Dendritic cell treated with granulocyte-macrophage colony-stimulating factor and Interleukin-4, amounts not matched to agents 40 ng/mL and 50 ng/mL, for 4 days (primary cell): Measurements from ENCODE around the gene USP30.

Source experiments
- H3K27ac Mint-ChIP-seq: one replicate; pipeline ENCODE4 v1.8.0; 2022; ENCODE audit warnings: mild to moderate bottlenecking, mixed read lengths
- H3K27me3 Mint-ChIP-seq: one replicate; pipeline ENCODE4 v1.8.0; 2022; ENCODE audit warnings: mild to moderate bottlenecking, mixed read lengths
- H3K36me3 Mint-ChIP-seq: one replicate; pipeline ENCODE4 v1.8.0; 2022; ENCODE audit warnings: low read depth, mixed read lengths
- H3K4me1 Mint-ChIP-seq: one replicate; pipeline ENCODE4 v1.8.0; 2022; ENCODE audit warnings: low read depth, mixed read lengths
- H3K4me3 Mint-ChIP-seq: one replicate; pipeline ENCODE4 v1.8.0; 2022; ENCODE audit warnings: mild to moderate bottlenecking, moderate library complexity, mixed read lengths
- H3K9me3 Mint-ChIP-seq: one replicate; pipeline ENCODE4 v1.8.0; 2022; ENCODE audit warnings: mixed read lengths
- intact Hi-C: fragments of 100-400 bp; cut with micrococcal nuclease; formaldehyde crosslinking; loops from one replicate; pipeline ENCODE4 v1.15.0; 2022

Gene USP30

GRCh38 chr12:109115758-109116610, 63.6 kb downstream of the USP30 start, which contains the start of gene ACACB:
TSS of gene ACACB (plus strand) at chr12:109116587. CDS start at chr12:109139406, 22,819 bp downstream.
- Mint-ChIP-seq H3K27me3 (no peaks in the 10 kb centered on the region), H3K36me3 (peaks cover 5% of the 10 kb centered on the region), H3K9me3 (no peaks in the 10 kb centered on the region), H3K4me3 (no peak within 1 kb of the TSS), H3K27ac (no peak within 1 kb of the TSS), H3K4me1 (peaks cover 22% of the 10 kb centered on the region)
- intact Hi-C loops, result no loop called here

- H3K27me3 Mint-ChIP-seq, result no peaks in the 10 kb centered on the region
- H3K36me3 Mint-ChIP-seq, result peaks cover 5% of the 10 kb centered on the region
- H3K27ac Mint-ChIP-seq, result no peak overlapping the region
- H3K4me1 Mint-ChIP-seq, result peaks cover 22% of the 10 kb centered on the region
- no peaks in the 10 kb centered on the region for H3K9me3 Mint-ChIP-seq
- no peak overlapping the region for H3K4me3 Mint-ChIP-seq
- intact Hi-C loops, result no loop called here
Observed at GRCh38 chr12:109116611-109116949, 64.2 kb downstream of the USP30 start.

GRCh38 chr12:109120095-109120494, 67.7 kb downstream of the USP30 start:
- intact Hi-C loops, result no loop called here

GRCh38 chr12:109120557-109120956, 68.2 kb downstream of the USP30 start:
- Mint-ChIP-seq H3K36me3 (peaks cover 5% of the 10 kb centered on the region), H3K4me1 (peaks cover 5% of the 10 kb centered on the region), H3K27me3 (no peaks in the 10 kb centered on the region), H3K4me3 (no peak overlapping the region), H3K27ac (no peak overlapping the region), H3K9me3 (no peaks in the 10 kb centered on the region)
- intact Hi-C loops, result no loop called here

More at GRCh38 chr12:109120095-109120494, 67.7 kb downstream of the USP30 start:
- Mint-ChIP-seq H3K4me3 (no peak overlapping the region), H3K27me3 (no peaks in the 10 kb centered on the region), H3K9me3 (no peaks in the 10 kb centered on the region), H3K36me3 (peaks cover 5% of the 10 kb centered on the region), H3K27ac (no peak overlapping the region), H3K4me1 (peaks cover 6% of the 10 kb centered on the region)

GRCh38 chr12:109121346-109121880, 69.0 kb downstream of the USP30 start:
- H3K4me1 Mint-ChIP-seq, result no peaks in the 10 kb centered on the region
- no peak overlapping the region for H3K27ac Mint-ChIP-seq
- no peaks in the 10 kb centered on the region for H3K27me3 Mint-ChIP-seq
- H3K36me3 Mint-ChIP-seq, result peaks cover 4% of the 10 kb centered on the region
- no peaks in the 10 kb centered on the region for H3K9me3 Mint-ChIP-seq
- intact Hi-C loops, result no loop called here
- H3K4me3 Mint-ChIP-seq, result no peak overlapping the region

GRCh38 chr12:109124878-109125648, 72.7 kb downstream of the USP30 start:
- intact Hi-C loops, result no loop called here
- H3K9me3 Mint-ChIP-seq, result no peaks in the 10 kb centered on the region
- no peaks in the 10 kb centered on the region for H3K36me3 Mint-ChIP-seq
- H3K27ac Mint-ChIP-seq, result no peak overlapping the region
- H3K27me3 Mint-ChIP-seq, result no peaks in the 10 kb centered on the region
- H3K4me1 Mint-ChIP-seq, result no peaks in the 10 kb centered on the region
- H3K4me3 Mint-ChIP-seq, result no peak overlapping the region

GRCh38 chr12:109125791-109126190, 73.4 kb downstream of the USP30 start:
- Mint-ChIP-seq H3K9me3 (no peaks in the 10 kb centered on the region), H3K36me3 (no peaks in the 10 kb centered on the region), H3K27ac (no peak overlapping the region), H3K4me3 (no peak overlapping the region), H3K27me3 (no peaks in the 10 kb centered on the region), H3K4me1 (no peaks in the 10 kb centered on the region)
- intact Hi-C loops, result no loop called here

GRCh38 chr12:109126784-109127183, 74.4 kb downstream of the USP30 start:
- no peak overlapping the region for H3K27ac Mint-ChIP-seq
- no peaks in the 10 kb centered on the region for H3K36me3 Mint-ChIP-seq
- no peaks in the 10 kb centered on the region for H3K4me1 Mint-ChIP-seq
- H3K27me3 Mint-ChIP-seq, result no peaks in the 10 kb centered on the region
- no peaks in the 10 kb centered on the region for H3K9me3 Mint-ChIP-seq
- no peak overlapping the region for H3K4me3 Mint-ChIP-seq
- intact Hi-C loops, result no loop called here

GRCh38 chr12:109127533-109128242, 75.3 kb downstream of the USP30 start:
- H3K4me3 Mint-ChIP-seq, result no peak overlapping the region
- no peaks in the 10 kb centered on the region for H3K27me3 Mint-ChIP-seq
- no peaks in the 10 kb centered on the region for H3K36me3 Mint-ChIP-seq
- H3K27ac Mint-ChIP-seq, result no peak overlapping the region
- no peaks in the 10 kb centered on the region for H3K9me3 Mint-ChIP-seq
- intact Hi-C loops, result no loop called here
- H3K4me1 Mint-ChIP-seq, result no peaks in the 10 kb centered on the region

GRCh38 chr12:109130297-109131153, 78.1 kb downstream of the USP30 start:
- intact Hi-C loops, result no loop called here
- Mint-ChIP-seq H3K27ac (no peak overlapping the region), H3K4me1 (no peaks in the 10 kb centered on the region), H3K27me3 (no peaks in the 10 kb centered on the region), H3K4me3 (no peak overlapping the region), H3K36me3 (no peaks in the 10 kb centered on the region), H3K9me3 (no peaks in the 10 kb centered on the region)

GRCh38 chr12:109131154-109132050, 79.0 kb downstream of the USP30 start:
- intact Hi-C loops, result no loop called here
- Mint-ChIP-seq H3K9me3 (no peaks in the 10 kb centered on the region), H3K27me3 (no peaks in the 10 kb centered on the region), H3K36me3 (no peaks in the 10 kb centered on the region), H3K4me3 (no peak overlapping the region), H3K4me1 (no peaks in the 10 kb centered on the region), H3K27ac (no peak overlapping the region)

- H3K4me1 Mint-ChIP-seq, result no peaks in the 10 kb centered on the region
- intact Hi-C loops, result no loop called here
- no peaks in the 10 kb centered on the region for H3K9me3 Mint-ChIP-seq
- H3K27ac Mint-ChIP-seq, result no peak overlapping the region
- H3K36me3 Mint-ChIP-seq, result peaks cover under 1% of the 10 kb centered on the region
- H3K27me3 Mint-ChIP-seq, result peaks cover 1% of the 10 kb centered on the region
- no peak overlapping the region for H3K4me3 Mint-ChIP-seq
Observed at GRCh38 chr12:109134186-109134917, 82.0 kb downstream of the USP30 start.
